Adrenal gland (tissue), 12 donors: ENCODE data around the gene PIEZO2. TPM values are rescaled to one million over a fixed set of nuclear protein-coding genes. Genes with fewer than 3 reads are reported as not detected.

Source experiments
- DNase-seq, 7 donors: peaks; one replicate each; pipeline ENCODE4 v3.0.0-alpha.2; 2019 to 2020
- H3K27ac ChIP-seq, 5 donors: fragments of 200-600 bp; sonication (generic) in 4 of 5; 1 replicate in 3 of 5; 2 replicates in 2 of 5; pipeline versions ENCODE4 v1.5.1 to v1.8.0; 2016 to 2020; ENCODE audit warnings: mild to moderate bottlenecking in 1 of 5
- H3K27me3 ChIP-seq: fragments of 200-600 bp; 2 replicates; pipeline ENCODE4 v1.8.0; 2021
- H3K36me3 ChIP-seq, 2 donors: fragments of 200-600 bp; replicated peaks in 1 of 2; 1 replicate in 1 of 2; 2 replicates in 1 of 2; pipeline versions ENCODE4 v1.5.1 to v1.8.0; 2018 to 2022
- H3K4me1 ChIP-seq, 2 donors: fragments of 200-600 bp; replicated peaks in 1 of 2; 1 replicate in 1 of 2; 2 replicates in 1 of 2; pipeline versions ENCODE4 v1.5.1 to v1.8.0; 2018 to 2021
- H3K4me3 ChIP-seq, 4 donors: fragments of 200-600 bp; sonication (generic) in 3 of 4; one replicate each; pipeline ENCODE4 v1.5.1; 2016 to 2018
- H3K9me3 ChIP-seq, 3 donors: fragments of 200-600 bp; sonication (generic) in 1 of 3; replicated peaks in 1 of 3; 1 replicate in 2 of 3; 2 replicates in 1 of 3; pipeline versions ENCODE4 v1.5.1 to v1.8.0; 2016 to 2021
- CTCF ChIP-seq, 6 experiments: fragments of 450-650 bp in 4 of 6; fragments of 200-600 bp in 2 of 6; sonication (generic) in 1 of 6; IDR thresholded peaks; 1 replicate in 5 of 6; 2 replicates in 1 of 6; pipeline versions ENCODE4 v1.5.1 to v1.8.0; 2016 to 2021; ENCODE audit warnings: antibody characterized with exemption in 6 of 6, mild to moderate bottlenecking in 2 of 6, moderate library complexity in 1 of 6
- POLR2A ChIP-seq, 2 donors: fragments of 450-650 bp; IDR thresholded peaks; one replicate each; pipeline ENCODE4 v1.6.1; 2017; ENCODE audit warnings: antibody characterized with exemption in 2 of 2, mild to moderate bottlenecking in 2 of 2, moderate library complexity in 1 of 2
- WGBS, 4 donors: extraction: QIAGEN DNeasy Blood & Tissue Kit in 2 of 4; methylation state at CpG; one replicate each; pipeline versions ENCODE4 v1.1.5 to v1.1.7; 2013 to 2017; 5-methylcytosine and 5-hydroxymethylcytosine counted together
- intact Hi-C, 2 donors: fragments of 100-400 bp; cut with DNase I; formaldehyde crosslinking; loops; one replicate each; pipeline versions ENCODE4 v1.14.1 to v1.15.0; 2022 to 2023
- polyA plus RNA-seq, 3 donors: library from polyadenylated mRNA; stranded (reverse); fragments of 200-250 nt in 2 of 3; fragments of 350-450 nt in 1 of 3; fragmentation: Illumina TruSeq in 1 of 3; extraction: RNeasy Lipid Tissue Mini Kit (QIAGEN cat#74804) in 1 of 3; gene quantifications; one replicate each; pipeline ENCODE4 v1.2.3, GENCODE V29; 2013 to 2014
- total RNA-seq, 9 donors: library from RNA; depleted of rRNA in 4 of 9; stranded (reverse); fragments of >200 nt in 4 of 9; fragments of 120-200 nt in 1 of 9; fragmentation: NEBNext Ultra II Directional in 1 of 9; extraction: Animal tissue kit (Norgen Biotek cat#: 25700) in 1 of 9; gene quantifications; one replicate each; pipeline versions ENCODE4 v1.1.0 to v1.2.4, GENCODE V29; 2013 to 2023
- donor health status: healthy with polysubstance abuse.
- donor health status: Bipolar disorder and iron deficiency.
- donor health status: DM: yes; HTN: yes; CAD: no.
- donor health status: DM: no; HTN: no; CAD: no.
- donor health status: DM: no; HTN: no; CAD: no.
- donor health status: DM: yes; HTN: yes; CAD: no.

PIEZO2 gene
- total and polyA plus RNA-seq, 12 donors = 0.88 to 18.0 (median 2.6) TPM

GRCh38 chr18:10771053-10771709, 378.2 kb downstream of the PIEZO2 start:
- Histone ChIP-seq H3K9me3 (no peaks in the 10 kb centered on the region), H3K27me3 (no peaks in the 10 kb centered on the region), H3K27ac (no peak overlapping the region), H3K36me3 (no peaks in the 10 kb centered on the region), H3K4me1 (no peaks in the 10 kb centered on the region), H3K4me3 (no peak overlapping the region)
- 55 to 68% (median 64%) methylated on average over 3 of the region's 3 CpGs for WGBS, 4 donors
- intact Hi-C loops = no loop called here
- no peak for DNase-seq
- TF ChIP-seq CTCF (IDR thresholded peaks at IDR 0.05) = no peak
- no peak for TF ChIP-seq POLR2A (IDR thresholded peaks at IDR 0.05)

DNA sequence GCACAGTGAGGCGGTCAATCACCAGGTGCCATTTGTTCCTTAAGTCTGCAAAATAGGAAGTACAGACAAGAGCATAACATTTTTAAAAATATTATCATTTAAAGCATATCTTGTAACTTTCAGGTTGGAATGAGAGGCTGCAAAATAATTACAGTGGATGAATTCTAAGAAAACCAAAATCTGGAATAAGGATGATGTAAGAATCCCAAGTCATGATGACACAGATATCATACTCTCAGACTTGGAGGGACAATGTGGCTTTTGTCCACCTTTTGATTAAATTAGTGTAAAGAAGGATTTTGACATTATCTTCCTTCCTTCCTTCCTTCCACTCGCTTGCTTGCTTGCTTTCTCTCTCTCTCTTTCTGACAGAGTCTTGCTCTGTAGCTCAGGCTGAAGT, 379.1 kb downstream of the PIEZO2 start:
- Histone ChIP-seq H3K9me3 (no peaks in the 10 kb centered on the region), H3K4me3 (no peak overlapping the region), H3K4me1 (no peaks in the 10 kb centered on the region), H3K27me3 (no peaks in the 10 kb centered on the region), H3K36me3 (no peaks in the 10 kb centered on the region), H3K27ac (no peak overlapping the region)
- DNase-seq = no peak
- intact Hi-C loops = no loop called here
- TF ChIP-seq CTCF (IDR thresholded peaks at IDR 0.05) = no peak
- TF ChIP-seq POLR2A (IDR thresholded peaks at IDR 0.05) = no peak
- 63 to 91% (median 77%) methylated on average over 2 of the region's 2 CpGs for WGBS, 4 donors

DNA sequence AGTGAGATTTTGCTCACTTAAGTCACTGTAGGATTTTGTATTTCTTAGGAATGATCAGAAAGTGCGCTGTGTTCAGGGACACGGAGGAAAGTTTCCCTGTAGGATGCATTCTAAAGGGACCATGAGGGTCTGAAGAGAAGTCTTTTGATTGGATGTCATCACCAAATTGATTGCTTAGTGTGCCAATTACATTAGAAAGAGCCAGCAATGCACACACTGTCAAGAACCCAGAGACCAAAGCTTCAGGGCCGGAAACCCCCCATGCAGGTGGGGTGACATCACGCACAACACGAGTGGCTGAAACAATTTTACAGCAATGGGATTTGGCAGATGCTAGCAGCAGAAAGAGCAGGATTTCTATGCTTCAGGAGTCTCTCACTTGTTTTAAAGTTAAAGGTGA, 381.1 kb downstream of the PIEZO2 start:
- intact Hi-C loops = no loop called here
- DNase-seq = no peak
- Histone ChIP-seq H3K27ac (no peak overlapping the region), H3K27me3 (no peaks in the 10 kb centered on the region), H3K36me3 (no peaks in the 10 kb centered on the region), H3K4me3 (no peak overlapping the region), H3K9me3 (no peaks in the 10 kb centered on the region), H3K4me1 (no peaks in the 10 kb centered on the region)
- TF ChIP-seq CTCF (IDR thresholded peaks at IDR 0.05) (no peak), POLR2A (IDR thresholded peaks at IDR 0.05) (no peak)
- 75 to 87% (median 80%) methylated on average over 5 of the region's 5 CpGs for WGBS, 4 donors

- Histone ChIP-seq H3K4me1 (no peaks in the 10 kb centered on the region), H3K27me3 (no peaks in the 10 kb centered on the region), H3K4me3 (no peak overlapping the region), H3K27ac (no peak overlapping the region), H3K9me3 (no peaks in the 10 kb centered on the region), H3K36me3 (no peaks in the 10 kb centered on the region)
- no peak for DNase-seq
- TF ChIP-seq CTCF (IDR thresholded peaks at IDR 0.05) (no peak), POLR2A (IDR thresholded peaks at IDR 0.05) (no peak)
- intact Hi-C loops = no loop called here
- WGBS, 4 donors = 80 to 96% (median 91%) methylated on average over 5 of the region's 5 CpGs
Observed at GRCh38 chr18:10767658-10768057, 381.7 kb downstream of the PIEZO2 start.
